Motor neuron (in vitro differentiated cells): ENCODE data around the gene REELD1. TPM values are rescaled to one million over a fixed set of nuclear protein-coding genes. Genes with fewer than 3 reads are reported as not detected.
A peak's percentile ranks its signal among the peaks of the same experiment; 100 is the strongest.

Source experiments
- ATAC-seq, 8 experiments: fragments of 200-7000 bp; cut with Tn5 transposase; replicated peaks in 6 of 8; 2 replicates each; pipeline ENCODE4 v1.8.0; 2021; ENCODE audit warnings: mild to moderate bottlenecking in 8 of 8, moderate library complexity in 8 of 8
- H3K27ac ChIP-seq, 2 donors: fragments of 250-450 bp; sonication (Bioruptor Pico); 2 replicates each; pipeline ENCODE4 v1.9.0; 2021; ENCODE audit warnings: antibody characterized with exemption in 2 of 2, mild to moderate bottlenecking in 2 of 2, moderate library complexity in 1 of 2
- H3K4me1 ChIP-seq, 2 donors: fragments of 250-450 bp; sonication (Bioruptor Pico); replicated peaks in 1 of 2; 2 replicates each; pipeline ENCODE4 v1.6.1; 2021; ENCODE audit warnings: antibody characterized with exemption in 2 of 2, mild to moderate bottlenecking in 2 of 2, moderate library complexity in 1 of 2
- H3K4me3 ChIP-seq, 5 donors: fragments of 250-450 bp; sonication (Bioruptor Pico); 2 replicates each; pipeline ENCODE4 v1.9.0; 2021; ENCODE audit warnings: antibody characterized with exemption in 5 of 5, mild to moderate bottlenecking in 5 of 5, moderate library complexity in 4 of 5
- WGBS, 10 experiments: fragments of 450-650 bp; shearing (Covaris generic); methylation state at CpG; one replicate each; pipeline ENCODE4 v1.0.0; 2022; 5-methylcytosine and 5-hydroxymethylcytosine counted together
- in situ Hi-C, 9 experiments: fragments of 400-800 bp; cut with MboI; loops; one replicate each; pipeline ENCODE4 v1.15.0; 2021; ENCODE audit warnings: low sequenced_read_pairs in 9 of 9, low pct_unique_long_range_greater_than_20kb in 2 of 9; ENCODE audit not compliant: unreplicated experiment in 9 of 9
- total RNA-seq, 8 experiments: library from RNA; unstranded; fragments of 300-600 nt; gene quantifications; 2 replicates each; pipeline versions ENCODE4 v1.2.3 to v1.2.4, GENCODE V29; 2022

Gene REELD1
- total RNA-seq, 8 experiments from 2014 or later: 0.13 to 0.43 TPM; not detected in 6

DNA sequence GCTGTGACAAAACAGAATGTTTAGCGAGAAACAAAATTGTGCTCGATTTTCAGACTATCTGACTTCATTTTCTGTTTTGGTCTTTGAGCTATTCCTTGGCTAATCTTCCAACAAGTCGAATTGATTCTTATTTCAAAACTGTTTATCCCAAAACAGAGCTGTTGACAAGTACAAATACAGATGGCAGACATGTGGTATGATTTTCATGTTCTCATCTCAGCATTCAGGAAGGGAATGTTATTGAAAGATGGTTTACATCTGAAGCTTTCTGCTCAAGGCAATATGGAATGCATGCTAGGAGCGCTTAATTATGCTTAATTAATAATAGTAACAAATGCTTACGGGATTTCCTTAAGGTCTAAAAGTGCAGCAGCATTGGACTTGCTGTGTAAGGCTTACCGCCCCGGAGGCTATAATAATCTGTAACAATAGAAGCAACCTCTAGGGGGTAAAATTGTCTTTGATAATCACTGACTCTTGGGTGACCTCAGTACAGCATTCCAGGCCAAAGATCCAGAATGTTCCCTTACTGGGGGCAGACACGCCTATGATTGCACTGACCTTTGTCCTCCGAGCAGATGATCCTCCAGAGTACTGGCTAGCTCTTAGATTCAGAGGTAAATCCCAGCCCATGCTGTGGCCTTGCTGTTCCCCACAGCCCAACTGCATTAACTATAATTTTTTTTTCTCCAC is 22.4 kb upstream of the REELD1 start:
- Histone ChIP-seq H3K4me1 (peaks cover 31 to 34% of the 10 kb centered on the region in 2 donors), H3K27ac (peak overlapping the region in 1 of 2 donors; percentile 55), H3K4me3 (no peak overlapping the region)
- peak in 4 of 8 experiments; percentile 23 to 94 (median 90) for ATAC-seq
- 19 to 96% (median 87%) methylated on average over 2 to 7 of the region's 9 CpGs for WGBS, 10 experiments
- in situ Hi-C loops: no loop called here

GRCh38 chr4:146193628-146194027 is 20.7 kb upstream of the REELD1 start:
- Histone ChIP-seq H3K4me1 (peaks cover 28% of the 10 kb centered on the region in 2 donors), H3K4me3 (no peak overlapping the region), H3K27ac (no peak overlapping the region)
- no peak for ATAC-seq
- in situ Hi-C loops: no loop called here
- 67 to 100% (median 90%) methylated on average over 1 to 5 of the region's 5 CpGs; no CpG with 5 or more reads in 1 of the 10 experiments for WGBS, 10 experiments

- in situ Hi-C loops: no loop called here
- Histone ChIP-seq H3K4me1 (peaks cover 28% of the 10 kb centered on the region in 2 donors), H3K4me3 (no peak overlapping the region), H3K27ac (no peak overlapping the region)
- ATAC-seq: no peak
Observed at GRCh38 chr4:146194212-146194611, 20.1 kb upstream of the REELD1 start.

DNA sequence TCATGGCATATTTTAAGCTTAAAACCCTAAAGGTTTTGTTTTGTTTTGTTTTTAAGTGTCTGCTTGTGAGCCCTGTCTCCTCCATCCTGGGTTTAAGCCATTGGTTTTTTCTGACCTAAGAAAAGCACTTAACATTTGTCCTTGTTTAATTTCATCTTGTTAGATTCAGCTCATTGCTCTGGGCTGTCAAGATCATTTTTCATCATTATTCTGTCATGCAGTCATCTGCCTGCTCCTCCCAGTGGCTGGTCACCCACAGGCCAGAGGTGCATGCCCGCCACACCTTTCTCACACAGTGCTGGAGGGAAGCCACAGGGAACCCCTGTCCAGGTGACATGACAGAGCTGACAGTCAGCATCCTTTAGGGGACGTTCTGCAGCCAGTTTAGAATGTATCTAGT is 11.7 kb upstream of the REELD1 start:
- peak in 5 of 8 experiments; percentile 14 to 37 (median 34) for ATAC-seq
- 0 to 100% (median 48%) methylated on average over 1 to 2 of the region's 2 CpGs; no CpG with 5 or more reads in 4 of the 10 experiments for WGBS, 10 experiments
- Histone ChIP-seq H3K4me3 (no peak overlapping the region), H3K27ac (no peak overlapping the region), H3K4me1 (peaks cover 0 to 6% of the 10 kb centered on the region in 2 donors)
- in situ Hi-C loops: no loop called here

- no peak for ATAC-seq
- peaks cover 0 to 4% of the 10 kb centered on the region in 2 donors for H3K4me1 ChIP-seq
- in situ Hi-C loops: no loop called here
- no peak overlapping the region for H3K27ac ChIP-seq
- WGBS, 10 experiments: 13 to 91% (median 76%) methylated on average over 2 to 5 of the region's 5 CpGs; no CpG with 5 or more reads in 2 of the 10 experiments
- H3K4me3 ChIP-seq: no peak overlapping the region
Observed at GRCh38 chr4:146207410-146207809, 6.9 kb upstream of the REELD1 start.

- Histone ChIP-seq H3K4me1 (no peaks in the 10 kb centered on the region), H3K4me3 (no peak overlapping the region), H3K27ac (no peak overlapping the region)
- WGBS, 10 experiments: 10 to 100% (median 67%) methylated on average over 1 to 2 of the region's 2 CpGs; no CpG with 5 or more reads in 3 of the 10 experiments
- ATAC-seq: no peak
- in situ Hi-C loops: no loop called here
Observed at GRCh38 chr4:146210890-146211289, 3.4 kb upstream of the REELD1 start.

DNA sequence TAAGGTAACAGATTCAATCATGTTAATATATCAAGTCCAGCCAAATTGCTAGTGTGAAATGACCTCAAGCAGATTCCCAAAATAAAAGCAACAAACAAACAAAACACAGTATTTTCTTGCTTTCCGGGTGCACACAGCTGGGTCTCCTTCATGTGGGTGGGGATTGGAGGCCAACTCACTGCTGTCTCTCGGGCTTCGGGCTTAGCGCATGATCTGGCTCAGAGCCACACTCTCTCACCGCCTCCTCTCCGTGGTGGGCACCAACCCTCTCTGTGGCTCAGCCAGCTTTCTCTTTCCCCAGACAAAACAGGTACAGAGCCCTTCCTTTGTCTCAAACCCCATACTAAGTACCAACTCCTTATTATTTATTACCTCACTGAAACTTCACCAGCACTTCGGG is 2.9 kb upstream of the REELD1 start:
- no peaks in the 10 kb centered on the region for H3K4me1 ChIP-seq
- in situ Hi-C loops: no loop called here
- ATAC-seq: no peak
- no peak overlapping the region for H3K4me3 ChIP-seq
- no peak overlapping the region for H3K27ac ChIP-seq
- WGBS, 10 experiments: 28 to 100% (median 84%) methylated on average over 1 to 7 of the region's 7 CpGs

GRCh38 chr4:146212781-146213180 is 1.6 kb upstream of the REELD1 start:
- no peak overlapping the region for H3K27ac ChIP-seq
- no peak for ATAC-seq
- in situ Hi-C loops: no loop called here
- WGBS, 10 experiments: 42 to 97% (median 75%) methylated on average over 2 to 7 of the region's 9 CpGs; no CpG with 5 or more reads in 5 of the 10 experiments
- no peaks in the 10 kb centered on the region for H3K4me1 ChIP-seq
- H3K4me3 ChIP-seq: no peak overlapping the region

GRCh38 chr4:146222313-146222712 is 8.0 kb downstream of the REELD1 start:
- ATAC-seq: peak in 2 of 8 experiments; percentile 33 to 52
- no peak overlapping the region for H3K27ac ChIP-seq
- no peaks in the 10 kb centered on the region for H3K4me1 ChIP-seq
- 25 to 87% (median 67%) methylated on average over 2 to 7 of the region's 8 CpGs for WGBS, 10 experiments
- H3K4me3 ChIP-seq: no peak overlapping the region
- in situ Hi-C loops: no loop called here

- 14 to 93% (median 74%) methylated on average over 2 to 7 of the region's 8 CpGs; no CpG with 5 or more reads in 1 of the 10 experiments for WGBS, 10 experiments
- in situ Hi-C loops: no loop called here
- ATAC-seq: peak in 1 of 8 experiments; percentile 28
- Histone ChIP-seq H3K27ac (no peak overlapping the region), H3K4me1 (no peaks in the 10 kb centered on the region), H3K4me3 (no peak overlapping the region)
Observed at GRCh38 chr4:146224326-146224966, 10.1 kb downstream of the REELD1 start.

- in situ Hi-C loops: no loop called here
- no peaks in the 10 kb centered on the region for H3K4me1 ChIP-seq
- ATAC-seq: no peak
- no peak overlapping the region for H3K27ac ChIP-seq
- H3K4me3 ChIP-seq: no peak overlapping the region
Observed at GRCh38 chr4:146229406-146229805, 15.1 kb downstream of the REELD1 start.

GRCh38 chr4:146232131-146232722 is 17.9 kb downstream of the REELD1 start:
- H3K4me1 ChIP-seq: peaks cover 6 to 10% of the 10 kb centered on the region in 2 donors
- no peak for ATAC-seq
- in situ Hi-C loops: no loop called here
- 17 to 100% (median 83%) methylated on average over 1 of the region's 1 CpG; no CpG with 5 or more reads in 3 of the 10 experiments for WGBS, 10 experiments
- no peak overlapping the region for H3K4me3 ChIP-seq
- no peak overlapping the region for H3K27ac ChIP-seq

DNA sequence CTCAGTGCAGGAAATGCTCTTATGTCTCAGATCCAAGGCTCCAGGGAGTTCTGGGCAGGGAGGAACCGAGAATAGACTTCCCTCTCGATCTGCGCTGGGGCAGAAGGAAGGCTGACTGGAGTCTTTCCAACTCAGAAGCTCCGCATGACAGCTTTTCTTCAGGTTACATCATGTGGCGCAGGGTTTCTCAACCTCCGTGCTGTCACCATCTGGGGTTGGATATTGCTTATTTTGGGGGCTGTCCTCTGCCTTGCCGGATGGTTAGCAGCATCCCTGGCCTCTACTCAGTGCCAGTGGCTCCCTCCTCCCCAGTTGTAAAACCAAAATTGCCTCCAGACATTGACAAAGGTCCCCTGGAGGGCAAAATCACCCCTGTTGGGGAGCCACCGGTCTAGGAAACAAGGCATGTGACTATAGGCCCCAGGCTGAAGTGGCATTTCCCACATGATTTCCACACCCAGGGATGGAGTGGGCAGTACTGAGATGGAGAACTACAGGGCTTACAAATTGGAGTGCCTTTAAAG is 21.4 kb downstream of the REELD1 start:
- ATAC-seq: no peak
- WGBS, 10 experiments: 60 to 100% (median 99%) methylated on average over 1 to 6 of the region's 8 CpGs; no CpG with 5 or more reads in 2 of the 10 experiments
- in situ Hi-C loops: no loop called here

More for the DNA sequence above, 21.4 kb downstream of the REELD1 start:
- peaks cover 11 to 15% of the 10 kb centered on the region in 2 donors for H3K4me1 ChIP-seq
- no peak overlapping the region for H3K4me3 ChIP-seq
- no peak overlapping the region for H3K27ac ChIP-seq
